H1 (cell line): Measurements from ENCODE around the gene UBE2M. TPM values are rescaled to one million over a fixed set of nuclear protein-coding genes. Genes with fewer than 3 reads are reported as not detected.
A peak's percentile ranks its signal among the peaks of the same experiment; 100 is the strongest.

Experiments
- CTCF ChIA-PET: fragments of 300-600 bp; sonication (Branson Sonifier 250); formaldehyde crosslinking; loops from one replicate; lab custom pipeline; 2021; ENCODE audit not compliant: partially characterized antibody; lab: Charles Lee
- POLR2A ChIA-PET: fragments of 300-600 bp; sonication (Branson Sonifier 250); formaldehyde crosslinking; loops from one replicate; lab custom pipeline; 2021; ENCODE audit warnings: inconsistent platforms; ENCODE audit not compliant: partially characterized antibody; lab: Charles Lee
- DNase-seq, 2 experiments: peaks; one replicate each; pipeline versions ENCODE4 v3.0.0 to v3.0.0-alpha.2; 2010 to 2022; ENCODE audit warnings: low spot score in 2 of 2, low read depth in 1 of 2, mixed read lengths in 1 of 2
- FAIRE-seq: peaks from 2 replicates; lab custom pipeline; 2011; peaks lifted over from hg19 to GRCh38; lab: Jason Lieb, UNC
- H2AFZ ChIP-seq: 2 replicates; pipeline ENCODE4 v1.8.1; 2012; ENCODE audit warnings: low read length, inconsistent platforms
- H2AK5ac ChIP-seq: 2 replicates; pipeline ENCODE4 v1.6.1; 2013; ENCODE audit warnings: low read depth, low read length
- H2BK120ac ChIP-seq: replicated peaks from 2 replicates; pipeline ENCODE3; 2013; ENCODE audit warnings: low read depth, low read length, inconsistent platforms
- H2BK12ac ChIP-seq: 2 replicates; pipeline ENCODE4 v1.6.1; 2013; ENCODE audit warnings: low read depth, low read length
- H2BK15ac ChIP-seq: 2 replicates; pipeline ENCODE4 v1.6.1; 2013; ENCODE audit warnings: low read length
- H2BK20ac ChIP-seq: 2 replicates; pipeline ENCODE4 v1.6.1; 2013; ENCODE audit warnings: low read length
- H2BK5ac ChIP-seq: 2 replicates; pipeline ENCODE4 v1.6.1; 2013; ENCODE audit warnings: low read depth, low read length
- H3K14ac ChIP-seq: 2 replicates; pipeline ENCODE4 v1.6.1; 2013; ENCODE audit warnings: inconsistent platforms; ENCODE audit not compliant: insufficient read length
- H3K18ac ChIP-seq: 2 replicates; pipeline ENCODE4 v1.6.1; 2013; ENCODE audit warnings: low read length; ENCODE audit errors: extremely low read depth
- H3K23ac ChIP-seq: 2 replicates; pipeline ENCODE4 v1.6.1; 2013; ENCODE audit warnings: inconsistent platforms; ENCODE audit not compliant: insufficient read length
- H3K23me2 ChIP-seq: 2 replicates; pipeline ENCODE4 v1.6.1; 2013; ENCODE audit warnings: low read depth, low read length
- H3K27ac ChIP-seq: 2 replicates; pipeline ENCODE4 v1.6.1; 2011; ENCODE audit warnings: low read depth, low read length, inconsistent platforms
- H3K27me3 ChIP-seq, 4 experiments: replicated peaks in 1 of 4; 1 replicate in 1 of 4; 2 replicates in 3 of 4; pipeline versions ENCODE4 v1.6.1 to v1.8.1; 2011 to 2013; ENCODE audit warnings: low read length in 3 of 4, mild to moderate bottlenecking in 3 of 4, inconsistent platforms in 2 of 4, mixed read lengths in 2 of 4, moderate library complexity in 1 of 4; ENCODE audit not compliant: control insufficient read depth in 3 of 4, insufficient read depth in 3 of 4; ENCODE audit errors: extremely low read depth in 1 of 4
- H3K36me3 ChIP-seq, 4 experiments: 2 replicates each; pipeline versions ENCODE4 v1.6.1 to v1.8.1; 2011 to 2013; ENCODE audit warnings: mild to moderate bottlenecking in 4 of 4, low read length in 3 of 4, moderate library complexity in 2 of 4, control low read depth in 1 of 4, inconsistent platforms in 1 of 4; ENCODE audit not compliant: insufficient read depth in 4 of 4, control insufficient read depth in 2 of 4
- H3K4ac ChIP-seq: replicated peaks from 2 replicates; pipeline ENCODE3; 2013; ENCODE audit warnings: low read length, low read depth, mixed read lengths, inconsistent platforms; ENCODE audit not compliant: insufficient read length
- H3K4me1 ChIP-seq, 4 experiments: replicated peaks in 1 of 4; 1 replicate in 1 of 4; 2 replicates in 3 of 4; pipeline versions ENCODE4 v1.6.1 to v1.8.1; 2011 to 2013; ENCODE audit warnings: low read length in 3 of 4, inconsistent platforms in 2 of 4, mixed read lengths in 1 of 4; ENCODE audit not compliant: insufficient read depth in 4 of 4, control insufficient read depth in 3 of 4
- H3K4me2 ChIP-seq, 2 experiments: 2 replicates each; pipeline versions ENCODE4 v1.6.1 to v1.8.1; 2011 to 2013; ENCODE audit warnings: low read depth in 2 of 2, low read length in 2 of 2, control low read depth in 1 of 2, inconsistent platforms in 1 of 2, mild to moderate bottlenecking in 1 of 2; ENCODE audit not compliant: insufficient read depth in 1 of 2
- H3K4me3 ChIP-seq, 4 experiments: fragments of 200-600, 300-600 bp in 1 of 4; sonication (generic), shearing (Covaris generic), sonication (Bioruptor Twin) in 1 of 4; 2 replicates each; pipeline versions ENCODE4 v1.5.1 to v1.8.1; 2011 to 2016; ENCODE audit warnings: low read length in 4 of 4, low read depth in 3 of 4, control low read depth in 2 of 4, inconsistent platforms in 2 of 4, mild to moderate bottlenecking in 2 of 4, mixed read lengths in 1 of 4, moderate library complexity in 1 of 4; ENCODE audit not compliant: insufficient read depth in 2 of 4; ENCODE audit errors: extremely low read depth in 1 of 4
- H3K56ac ChIP-seq: replicated peaks from 2 replicates; pipeline ENCODE3; 2013; ENCODE audit warnings: low read depth, mild to moderate bottlenecking, mixed read lengths, low read length, inconsistent platforms; ENCODE audit not compliant: insufficient read length
- H3K79me1 ChIP-seq: 2 replicates; pipeline ENCODE4 v1.6.1; 2013; ENCODE audit warnings: low read depth, low read length, control low read depth
- H3K79me2 ChIP-seq, 2 experiments: 2 replicates each; pipeline versions ENCODE4 v1.6.1 to v1.8.1; 2012 to 2013; ENCODE audit warnings: low read length in 2 of 2, mild to moderate bottlenecking in 2 of 2, inconsistent platforms in 1 of 2; ENCODE audit not compliant: insufficient read depth in 2 of 2, control insufficient read depth in 1 of 2
- H3K9ac ChIP-seq, 4 experiments: replicated peaks in 1 of 4; 1 replicate in 1 of 4; 2 replicates in 3 of 4; pipeline versions ENCODE4 v1.6.1 to v1.8.1; 2011 to 2013; ENCODE audit warnings: low read depth in 3 of 4, low read length in 3 of 4, control low read depth in 2 of 4, mild to moderate bottlenecking in 2 of 4, moderate library complexity in 2 of 4, inconsistent platforms in 1 of 4; ENCODE audit errors: extremely low read depth in 1 of 4
- H3K9me3 ChIP-seq, 2 experiments: 2 replicates each; pipeline versions ENCODE4 v1.6.1 to v1.8.1; 2012 to 2013; ENCODE audit warnings: mild to moderate bottlenecking in 2 of 2, moderate library complexity in 2 of 2, control low read depth in 1 of 2, inconsistent platforms in 1 of 2, low read depth in 1 of 2, low read length in 1 of 2, mixed read lengths in 1 of 2; ENCODE audit not compliant: insufficient read depth in 2 of 2
- H4K20me1 ChIP-seq, 2 experiments: replicated peaks in 1 of 2; 2 replicates each; pipeline versions ENCODE3 to v1.8.1; 2011 to 2013; ENCODE audit warnings: inconsistent platforms in 2 of 2, low read length in 2 of 2, mild to moderate bottlenecking in 1 of 2; ENCODE audit not compliant: insufficient read depth in 2 of 2, control insufficient read depth in 1 of 2
- H4K5ac ChIP-seq: 2 replicates; pipeline ENCODE4 v1.6.1; 2013; ENCODE audit warnings: low read length, low read depth, mixed read lengths, inconsistent platforms; ENCODE audit not compliant: insufficient read length
- H4K8ac ChIP-seq: 2 replicates; pipeline ENCODE4 v1.8.0; 2013; ENCODE audit warnings: mild to moderate bottlenecking, moderate library complexity, low read length, inconsistent platforms; ENCODE audit not compliant: insufficient read depth; ENCODE audit errors: extremely low read depth
- H4K91ac ChIP-seq: replicated peaks from 2 replicates; pipeline ENCODE3; 2013; ENCODE audit warnings: low read length, mixed read lengths, inconsistent platforms; ENCODE audit not compliant: insufficient read length
- POLR2A ChIP-seq, 2 experiments: IDR thresholded peaks; 1 replicate in 1 of 2; 2 replicates in 1 of 2; pipeline ENCODE4 v1.6.1; 2011; ENCODE audit warnings: low read depth in 2 of 2, low read length in 2 of 2, mild to moderate bottlenecking in 2 of 2; ENCODE audit errors: control extremely low read depth in 1 of 2
- SIN3A ChIP-seq, 2 experiments: IDR thresholded peaks in 1 of 2; conservative IDR thresholded peaks in 1 of 2; 2 replicates each; pipeline ENCODE4 v1.6.1; 2011 to 2012; ENCODE audit warnings: low read length in 2 of 2, improper control_type of control experiment in 1 of 2, low read depth in 1 of 2, mild to moderate bottlenecking in 1 of 2
- WGBS, 2 experiments: shearing (Covaris generic) in 1 of 2; methylation state at CpG; one replicate each; pipeline versions ENCODE4 v1.1.6 to v1.1.7; 2013 to 2015; ENCODE audit warnings: low lambda C conversion rate in 2 of 2, mixed read lengths in 2 of 2, inconsistent platforms in 1 of 2, low coverage in 1 of 2, missing lambda C conversion rate in 1 of 2; ENCODE audit not compliant: insufficient replicate concordance in 2 of 2, insufficient coverage in 1 of 2, insufficient read length in 1 of 2; ENCODE audit errors: extremely low coverage in 1 of 2, missing lambda C conversion rate in 1 of 2; 5-methylcytosine and 5-hydroxymethylcytosine counted together
- polyA plus RNA-seq, 7 experiments: library from polyadenylated mRNA; depleted of rRNA in 3 of 7; stranded (reverse) in 5 of 7; unstranded in 2 of 7; fragments of >200 nt in 5 of 7; fragments of 200-250 nt in 2 of 7; gene quantifications; 1 replicate in 5 of 7; 2 replicates in 1 of 7; 4 replicates in 1 of 7; pipeline versions ENCODE4 v1.2.1 to v1.2.3, GENCODE V29; 2011 to 2013; ENCODE audit warnings: missing spikeins in 2 of 7, mixed read lengths in 2 of 7
- total RNA-seq: library from RNA; stranded (reverse); fragmentation: NEBNext Ultra II Directional; extraction: Animal tissue kit (Norgen Biotek cat#: 25700); gene quantifications from 2 replicates; pipeline ENCODE4 v1.2.1, GENCODE V29; 2021

Gene UBE2M
- total and polyA plus RNA-seq, 2 of the 8 experiments (the other 6 are each of a cell fraction or from before 2014, with no cell fraction given): 93.8 to 114 TPM

GRCh38 chr19:58536852-58537798 is 21.3 kb downstream of the UBE2M start:
- H2BK12ac ChIP-seq: peak overlapping the region; percentile 83
- no peak overlapping the region for H2BK5ac ChIP-seq
- H3K4me1 ChIP-seq: peaks cover 0 to 5% (median 4%) of the 10 kb centered on the region in 4 experiments; a peak in 5 of 7 replicates
- no peak overlapping the region for H2BK20ac ChIP-seq
- no peak for DNase-seq
- no peak overlapping the region for H3K27ac ChIP-seq
- ChIA-PET CTCF (interaction anchor here (0.6 to 1.9 kb wide), 3 partner anchors 10 to 23 kb away, joined by 3 to 12 read pairs (median 3); partner anchors contain the start of gene ZBTB45), POLR2A (interaction anchor here (0.5 to 2.6 kb wide), 13 partner anchors 10 to 690 kb away, joined by 3 to 53 read pairs (median 4); partner anchors contain the start of genes CHMP2A, UBE2M and ZBTB45)
- no peak overlapping the region for H3K56ac ChIP-seq
- H2BK15ac ChIP-seq: peak overlapping the region; percentile 83; the same call in 1 of the 2 replicates
- H3K4me3 ChIP-seq: peak overlapping the region in 1 of 4 experiments; percentile 52; a peak in 1 of 8 replicates
- TF ChIP-seq SIN3A (conservative IDR thresholded peaks at IDR 0.05 in 1 of 2, IDR thresholded peaks at IDR 0.05 in 1 of 2; ENCODE audit: low read depth in 1 of 2, low read length in 2 of 2) (no peak), POLR2A (IDR thresholded peaks at IDR 0.05; ENCODE audit: control extremely low read depth in 1 of 2, low read depth in 2 of 2, low read length in 2 of 2) (0 out of 3 replicates have a peak, but pooled peaks of 1 of the 2 experiments have one; percentile 20)
- no peak for FAIRE-seq
- H4K20me1 ChIP-seq: no peaks in the 10 kb centered on the region
- no peak overlapping the region; the same call in 1 of the 2 replicates for H2AK5ac ChIP-seq
- H3K23me2 ChIP-seq: peaks cover 3% of the 10 kb centered on the region; the same call in 1 of the 2 replicates
- peak overlapping the region; percentile 57 for H4K91ac ChIP-seq
- no peak overlapping the region for H3K18ac ChIP-seq
- no peak overlapping the region for H3K23ac ChIP-seq
- no peaks in the 10 kb centered on the region for H3K36me3 ChIP-seq
- H3K4ac ChIP-seq: no peak overlapping the region
- peaks cover 0 to 17% (median 5%) of the 10 kb centered on the region in 4 experiments; a peak in 5 of 7 replicates for H3K27me3 ChIP-seq
- H3K14ac ChIP-seq: no peak overlapping the region
- no peaks in the 10 kb centered on the region for H3K79me1 ChIP-seq
- 90% methylated on average over 8 of the region's 8 CpGs; no CpG with 5 or more reads in 1 of the 2 experiments for WGBS, 2 experiments
- peak overlapping the region; percentile 13 for H4K5ac ChIP-seq
- no peak overlapping the region for H2AFZ ChIP-seq
- no peaks in the 10 kb centered on the region for H3K79me2 ChIP-seq
- peak overlapping the region in 1 of 4 experiments; percentile 4; a peak in 1 of 7 replicates for H3K9ac ChIP-seq
- H3K9me3 ChIP-seq: no peaks in the 10 kb centered on the region
- H2BK120ac ChIP-seq: no peak overlapping the region
- H3K4me2 ChIP-seq: peak overlapping the region; percentile 64 to 87
- H4K8ac ChIP-seq: no peak overlapping the region; the same call in 1 of the 2 replicates
